Stromal cell of bone marrow (primary cell): ENCODE measurements around the gene CPN2.

Experiments used
- DNase-seq: peaks from one replicate; pipeline ENCODE4 v3.0.0-alpha.2; 2012; ENCODE audit warnings: low read depth

The CPN2 gene

GRCh38 chr3:194352667-194353246, 1.6 kb upstream of the CPN2 start:
- no peak for DNase-seq

- no peak for DNase-seq
Measured at GRCh38 chr3:194351952-194352536, 916 bp upstream of the CPN2 start.

GRCh38 chr3:194350726-194351071, 429 bp downstream of the CPN2 start:
- no peak for DNase-seq

GRCh38 chr3:194348354-194348753, 2.8 kb downstream of the CPN2 start:
- no peak for DNase-seq

GRCh38 chr3:194346621-194347020, 4.5 kb downstream of the CPN2 start:
- peak; percentile 45 for DNase-seq

GRCh38 chr3:194346035-194346434, 5.1 kb downstream of the CPN2 start:
- no peak for DNase-seq

GRCh38 chr3:194344012-194344411, 7.1 kb downstream of the CPN2 start:
- no peak for DNase-seq

- DNase-seq, result no peak
Measured at GRCh38 chr3:194343561-194343893, 7.6 kb downstream of the CPN2 start.

GRCh38 chr3:194342861-194343560, 8.1 kb downstream of the CPN2 start:
- DNase-seq, result no peak

- no peak for DNase-seq
Measured at GRCh38 chr3:194340757-194341400, 10.2 kb downstream of the CPN2 start.

- DNase-seq, result no peak
Measured at GRCh38 chr3:194339840-194340239, 11.3 kb downstream of the CPN2 start.

- no peak for DNase-seq
Measured at GRCh38 chr3:194339356-194339755, 11.8 kb downstream of the CPN2 start.

- no peak for DNase-seq
Measured at GRCh38 chr3:194337965-194338753, 13.0 kb downstream of the CPN2 start.

- DNase-seq, result no peak
Measured at GRCh38 chr3:194336601-194337355, 14.3 kb downstream of the CPN2 start.

- DNase-seq, result no peak
Measured at GRCh38 chr3:194333981-194334320, 17.2 kb downstream of the CPN2 start.

GRCh38 chr3:194333212-194333980, 17.7 kb downstream of the CPN2 start:
- peak; percentile 66 for DNase-seq

GRCh38 chr3:194332858-194333211, 18.3 kb downstream of the CPN2 start:
- no peak for DNase-seq

- peak; percentile 33 for DNase-seq
Measured at GRCh38 chr3:194330579-194330978, 20.5 kb downstream of the CPN2 start.

GRCh38 chr3:194330160-194330559, 21.0 kb downstream of the CPN2 start:
- no peak for DNase-seq

GRCh38 chr3:194329583-194329965, 21.6 kb downstream of the CPN2 start:
- no peak for DNase-seq

GRCh38 chr3:194328942-194329582, 22.1 kb downstream of the CPN2 start:
- no peak for DNase-seq
